ENCODE results near the gene SUN5.
A peak's percentile ranks its signal among the peaks of the same experiment; 100 is the strongest.

Gene SUN5

DNA sequence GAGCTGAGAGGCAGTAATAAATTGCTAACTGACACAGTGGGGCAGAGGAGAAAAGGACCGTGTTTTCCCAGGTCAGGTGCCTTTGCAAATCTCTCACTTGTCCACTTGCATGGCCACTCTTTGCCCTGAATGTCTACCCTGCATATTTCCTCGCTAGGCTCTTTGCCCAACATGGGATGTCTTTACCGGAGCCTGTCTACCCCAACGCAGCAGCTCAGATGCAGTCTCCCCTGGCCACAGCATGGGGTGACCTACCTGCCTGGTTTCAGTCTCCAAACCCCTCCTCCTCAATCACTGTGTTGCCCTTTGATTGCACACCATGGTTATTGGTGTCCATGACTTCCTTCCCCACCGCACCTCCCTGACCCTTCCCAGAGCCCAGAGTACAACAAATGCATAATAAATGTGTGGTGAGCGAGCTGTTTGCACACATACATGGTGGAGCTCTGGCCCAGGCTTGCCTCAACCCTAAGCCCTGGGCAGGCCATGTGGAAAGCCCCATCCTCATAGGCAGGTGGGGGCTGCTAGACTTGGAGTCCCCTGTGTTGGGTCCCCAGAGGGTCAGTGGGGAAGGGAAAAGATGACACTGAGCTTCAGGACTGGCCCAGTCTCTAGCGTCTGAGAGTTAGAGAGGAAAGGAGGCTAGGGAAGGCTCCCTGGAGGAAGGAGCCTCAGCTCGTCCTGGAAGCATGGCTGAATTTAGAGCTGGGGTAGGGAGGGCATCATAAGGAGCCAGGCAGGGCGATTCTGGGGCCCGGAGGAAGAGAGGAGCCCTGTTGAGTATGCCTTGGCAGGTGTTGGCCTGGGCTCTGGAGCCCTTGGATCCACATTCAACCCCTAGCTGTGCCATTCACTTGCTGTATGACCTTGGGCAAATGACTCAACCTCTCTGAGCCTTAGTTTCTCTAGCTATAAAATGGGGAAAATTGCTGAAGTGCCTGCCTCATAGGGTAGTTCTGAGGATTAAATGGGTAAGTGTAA lies 22.8 kb upstream of the SUN5 start:
- no peak for DNase-seq

DNA sequence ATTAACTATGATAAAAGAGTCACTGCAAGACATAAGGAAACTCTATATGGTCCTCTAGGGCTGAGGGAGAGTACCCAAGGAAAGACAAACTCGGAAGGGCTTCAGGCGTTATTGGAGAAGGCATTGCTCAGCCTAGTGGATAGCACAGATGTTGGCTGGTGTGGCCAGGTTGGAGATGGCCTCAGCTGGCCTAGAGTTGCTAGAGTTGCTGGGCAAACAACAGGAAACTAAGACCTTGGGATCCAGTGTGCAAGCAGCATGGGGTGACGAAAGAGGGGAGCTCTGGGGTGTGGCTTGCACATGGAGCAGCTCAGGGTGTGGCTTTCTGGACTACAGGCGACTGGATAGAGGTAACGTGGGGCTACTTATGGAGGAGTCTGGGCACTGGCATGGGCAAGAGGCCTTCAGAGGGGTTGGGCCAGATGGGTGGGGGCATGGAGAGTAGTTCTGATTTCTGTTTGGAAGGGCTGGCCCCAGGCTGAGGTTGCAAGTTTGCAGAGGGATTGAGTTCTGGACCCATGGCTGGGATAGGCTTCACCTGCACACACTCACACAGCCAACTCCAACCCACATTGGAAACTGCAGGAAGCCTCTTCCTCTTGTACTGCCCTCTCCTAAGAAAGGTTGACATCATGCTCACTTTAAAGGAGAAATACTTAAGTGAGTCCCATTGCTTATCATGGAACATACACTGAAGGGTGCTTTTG lies 22.0 kb upstream of the SUN5 start:
- no peak for DNase-seq

DNA sequence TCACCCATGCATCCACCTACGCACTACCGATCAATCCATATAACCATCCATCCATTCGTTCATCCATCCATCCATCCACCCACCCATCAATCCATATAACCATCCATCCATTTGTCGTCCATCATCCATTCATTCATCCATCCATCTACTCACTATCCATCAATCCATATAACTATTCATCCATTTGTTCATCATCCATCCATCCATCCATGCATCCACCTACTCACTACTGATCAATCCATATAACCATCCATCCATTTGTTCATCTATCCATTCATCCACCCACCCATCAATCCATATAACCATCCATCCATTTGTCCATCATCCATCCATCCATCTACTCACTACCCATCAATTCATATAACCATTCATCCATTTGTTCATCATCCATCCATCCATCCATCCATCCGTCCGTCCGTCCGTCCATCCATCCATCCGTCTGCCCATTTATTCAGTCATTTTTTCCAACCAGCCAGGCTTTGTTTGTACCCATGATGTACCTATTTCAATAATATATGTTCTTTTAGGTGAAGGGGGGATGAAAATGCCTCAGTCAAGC lies 21.2 kb upstream of the SUN5 start:
- DNase-seq, result no peak

DNA sequence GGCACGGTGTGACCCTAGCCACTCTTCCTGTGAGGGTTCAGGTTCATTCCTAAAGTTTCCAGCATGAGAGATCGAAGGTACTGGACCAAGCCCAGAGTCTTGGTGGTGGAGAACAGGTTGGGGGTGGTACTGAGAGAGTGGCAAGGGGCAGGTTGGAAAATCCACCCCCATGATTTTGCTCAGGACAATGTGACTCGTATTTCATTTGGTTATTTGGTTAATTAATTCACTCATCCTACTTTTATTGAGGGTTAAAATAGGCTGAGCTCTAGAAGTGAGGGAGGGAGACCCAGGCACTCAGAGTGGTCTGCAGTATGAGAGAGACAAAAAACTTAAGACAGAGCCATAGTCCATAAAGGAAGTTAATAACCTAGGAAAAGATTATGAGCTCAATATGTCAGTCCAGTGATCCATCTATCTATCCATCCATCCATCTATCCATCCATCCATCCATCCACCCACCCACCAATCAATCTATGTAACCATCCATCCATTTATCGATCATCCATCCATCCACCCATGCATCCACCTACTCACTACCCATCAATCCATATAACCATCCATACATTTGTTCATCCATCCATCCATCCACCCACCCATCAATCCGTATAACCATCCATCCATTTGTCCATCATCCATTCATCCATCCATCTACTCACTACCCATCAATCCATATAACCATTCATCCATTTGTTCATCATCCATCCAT lies 20.5 kb upstream of the SUN5 start:
- DNase-seq, result no peak

DNA sequence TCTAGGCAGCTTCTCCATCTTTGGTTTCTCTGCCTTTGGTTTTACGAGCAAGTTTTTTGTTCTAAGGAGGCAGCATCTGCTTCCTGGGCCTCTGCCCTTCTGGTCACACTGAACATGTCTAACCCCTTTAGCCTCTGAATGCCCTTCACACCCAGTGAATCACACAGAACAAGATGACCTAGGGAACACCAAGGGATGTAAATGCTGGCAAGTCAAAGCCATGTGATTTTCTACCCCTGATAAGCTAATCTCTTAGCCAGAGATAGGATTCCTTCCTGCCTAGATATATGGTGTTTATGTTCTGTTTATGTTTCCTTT lies 20.0 kb upstream of the SUN5 start:
- no peak for DNase-seq

DNA sequence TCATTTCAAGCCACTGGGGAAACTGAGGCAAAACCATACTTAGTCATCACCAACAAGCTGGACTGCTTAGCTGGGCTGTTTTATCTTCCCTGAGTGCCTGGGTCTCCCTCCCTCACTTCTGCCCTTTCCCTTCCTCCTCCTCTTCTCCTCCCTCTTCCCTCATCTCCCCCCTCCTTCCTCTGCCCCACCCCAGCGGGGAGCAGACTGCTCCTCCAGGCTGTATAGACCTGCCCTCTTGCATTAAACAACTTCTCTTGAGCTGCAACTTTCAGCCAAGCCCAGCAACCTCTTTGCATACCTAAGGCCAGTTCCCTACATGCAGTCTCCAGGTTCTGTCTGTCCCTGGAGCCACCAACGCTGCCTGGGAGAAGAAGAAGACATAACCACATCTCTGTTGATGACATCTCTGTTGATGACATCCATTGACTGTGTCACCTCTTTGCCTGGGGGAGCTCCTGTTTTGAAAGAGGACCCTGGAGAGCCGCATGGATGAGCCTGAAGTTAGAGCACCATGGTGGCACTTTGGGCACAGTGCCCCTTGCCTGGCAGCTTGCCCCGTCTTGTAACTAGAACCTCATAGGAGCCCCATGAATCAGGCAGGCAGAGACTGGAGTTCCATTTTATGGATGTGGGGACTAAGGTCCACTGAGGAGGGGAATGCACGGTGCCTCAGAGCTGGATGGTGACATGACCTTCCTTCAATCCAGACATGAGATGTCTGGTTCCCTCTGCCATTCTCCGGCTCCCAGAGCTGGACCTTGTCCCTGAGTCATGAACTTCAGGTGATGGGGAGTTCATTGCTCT lies 19.4 kb upstream of the SUN5 start:
- DNase-seq, result no peak

DNA sequence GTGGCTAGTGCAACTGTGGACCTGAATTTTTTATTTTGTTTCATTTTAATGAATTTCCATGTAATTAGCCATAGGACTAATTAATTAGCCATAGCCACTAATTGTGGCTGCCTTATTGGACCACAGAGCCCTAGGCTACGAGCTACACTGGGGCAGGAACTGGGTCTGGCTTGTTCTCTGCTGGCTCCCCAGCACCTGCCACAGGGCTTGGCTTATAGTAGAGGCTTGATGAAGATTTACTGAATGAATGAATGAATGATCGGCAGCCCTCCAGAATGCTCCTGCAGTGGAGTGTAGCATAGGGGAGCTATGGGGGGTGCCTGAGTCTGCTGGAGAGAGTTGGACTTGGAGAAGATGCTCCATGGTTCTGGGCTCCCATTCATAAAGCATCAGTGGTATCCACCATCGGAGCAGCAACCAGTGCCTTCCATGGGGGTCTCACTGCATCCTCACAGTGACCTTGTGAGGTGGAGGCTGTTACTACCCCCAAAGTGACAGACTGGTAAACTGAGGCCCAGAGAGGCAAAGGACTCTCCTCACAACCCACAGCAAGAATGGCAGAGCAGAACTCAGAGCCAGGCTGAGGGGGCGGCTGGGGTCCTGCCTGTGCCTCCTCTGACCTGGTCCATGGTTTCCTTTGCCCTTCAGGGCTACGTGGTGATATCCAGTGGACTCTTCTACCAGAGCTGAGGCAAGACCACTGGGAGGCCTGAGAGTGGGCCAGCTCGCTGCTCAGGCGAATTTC lies 18.6 kb upstream of the SUN5 start:
- DNase-seq, result no peak

DNA sequence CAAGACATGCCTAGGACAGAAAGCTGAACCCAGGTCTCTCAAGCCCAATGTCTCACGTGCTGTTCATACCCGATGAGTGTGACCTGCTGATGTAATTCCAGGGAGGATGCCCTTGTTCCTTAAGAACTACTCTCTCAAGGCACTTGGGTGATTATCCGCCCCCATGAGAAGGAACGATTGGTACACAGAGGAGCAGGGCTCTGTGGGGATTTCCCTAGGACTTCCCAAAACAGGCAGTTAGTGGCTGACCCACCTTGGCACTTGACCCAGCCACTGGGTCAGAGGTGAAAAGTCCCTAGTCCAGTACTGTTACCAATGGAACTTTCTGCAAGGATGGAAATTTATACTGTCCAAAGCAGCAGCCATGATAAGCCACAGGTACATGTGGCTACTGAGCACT lies 18.1 kb upstream of the SUN5 start:
- no peak for DNase-seq

DNA sequence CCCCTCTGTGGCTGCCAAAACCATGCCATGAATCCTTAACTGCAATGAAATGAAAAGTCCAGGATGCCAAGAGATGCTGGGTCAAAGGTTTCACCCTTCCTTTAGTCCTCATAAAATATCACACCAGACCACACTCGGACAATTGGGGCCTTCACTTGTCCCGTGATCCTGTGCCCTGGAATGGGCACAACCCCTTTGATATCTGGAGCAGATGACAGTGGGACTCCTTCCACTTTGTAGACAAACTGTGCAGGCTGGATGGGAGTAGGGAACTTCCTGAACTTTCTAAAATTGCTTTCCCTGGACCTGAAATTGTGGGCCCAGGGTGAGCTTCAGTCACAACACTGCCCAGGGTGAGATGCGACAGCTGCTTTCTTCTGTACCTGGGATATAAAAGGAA lies 17.6 kb upstream of the SUN5 start:
- no peak for DNase-seq

DNA sequence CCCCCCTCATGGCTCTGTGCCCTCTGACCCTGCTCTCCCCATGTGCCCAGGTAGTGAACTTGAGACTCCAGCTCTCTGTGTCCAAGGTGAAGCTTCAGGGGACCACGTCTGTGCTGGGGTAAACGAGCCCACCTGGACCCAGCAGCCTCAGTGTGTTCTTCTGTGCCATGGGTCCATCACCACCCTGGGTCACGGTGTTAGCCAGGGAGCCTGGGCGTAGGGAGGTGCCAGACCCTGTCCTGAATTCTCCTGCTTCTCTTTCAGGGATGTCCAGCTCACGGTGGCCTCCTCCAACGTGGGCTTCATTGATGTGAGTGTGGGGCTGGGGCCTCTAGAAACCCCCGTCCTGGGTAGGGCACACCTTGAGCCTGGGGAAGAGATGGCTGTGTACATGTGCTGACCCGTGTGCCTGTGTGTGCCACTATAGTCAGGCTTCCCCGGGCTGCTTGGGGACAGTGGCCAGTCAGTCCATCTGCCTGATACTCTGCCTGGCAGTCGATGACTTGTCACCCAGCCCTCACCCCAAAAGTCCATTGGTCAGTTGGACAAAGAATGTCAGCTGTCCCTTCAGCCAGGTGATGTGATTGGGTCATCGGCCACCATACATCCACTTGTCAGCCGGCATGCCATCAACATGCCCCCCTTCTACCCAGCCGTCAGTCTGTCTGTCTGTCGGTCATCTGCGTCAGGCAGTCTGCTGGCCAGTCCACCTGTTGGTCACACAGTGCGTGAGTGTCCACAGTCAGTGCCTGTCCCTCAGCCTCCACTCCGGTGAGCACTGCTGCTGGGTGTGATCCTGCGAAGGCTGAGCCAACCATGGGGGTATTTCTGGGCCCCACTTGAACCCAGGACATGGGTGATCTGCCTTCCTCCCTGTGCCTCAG lies 16.3 kb upstream of the SUN5 start:
- DNase-seq, result no peak

DNA sequence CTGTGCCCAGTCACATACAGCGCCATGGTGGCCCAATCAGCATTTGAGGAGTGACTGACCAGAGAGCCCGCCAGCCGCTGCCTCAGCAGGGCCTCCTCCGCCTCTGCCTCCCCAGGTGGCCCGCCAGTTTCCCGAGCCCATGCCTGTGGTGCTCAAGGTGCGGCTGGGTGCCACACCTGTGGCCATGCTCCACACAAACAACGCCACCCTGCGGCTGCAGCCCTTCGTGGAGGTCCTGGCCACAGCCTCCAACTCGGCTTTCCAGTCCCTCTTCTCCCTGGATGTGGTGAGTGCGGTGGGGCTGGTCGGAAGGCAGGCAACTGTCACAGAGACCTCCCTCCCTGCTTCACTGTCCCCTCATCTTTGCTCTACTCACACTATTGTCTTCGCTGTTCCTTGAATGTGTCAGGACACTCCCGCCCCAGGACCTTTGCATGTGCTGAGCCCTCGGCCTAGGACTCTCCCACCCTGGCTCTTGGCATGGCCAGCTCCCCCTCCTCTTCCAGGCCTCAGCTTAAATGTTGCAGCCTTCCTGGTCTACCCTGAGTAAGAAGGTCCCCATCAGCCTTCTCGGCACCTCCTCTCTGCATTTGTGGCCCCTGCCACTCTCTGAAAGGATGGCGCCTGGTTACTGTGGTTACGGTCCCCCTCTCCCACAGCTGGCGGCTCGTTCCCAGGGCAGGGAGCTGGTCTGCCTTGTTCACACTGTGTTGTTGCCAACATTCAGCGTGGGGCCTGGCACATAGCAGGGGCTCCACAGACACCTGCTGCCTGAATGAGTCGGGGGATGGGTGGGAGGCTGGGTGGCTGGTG lies 15.4 kb upstream of the SUN5 start:
- DNase-seq, result no peak

DNA sequence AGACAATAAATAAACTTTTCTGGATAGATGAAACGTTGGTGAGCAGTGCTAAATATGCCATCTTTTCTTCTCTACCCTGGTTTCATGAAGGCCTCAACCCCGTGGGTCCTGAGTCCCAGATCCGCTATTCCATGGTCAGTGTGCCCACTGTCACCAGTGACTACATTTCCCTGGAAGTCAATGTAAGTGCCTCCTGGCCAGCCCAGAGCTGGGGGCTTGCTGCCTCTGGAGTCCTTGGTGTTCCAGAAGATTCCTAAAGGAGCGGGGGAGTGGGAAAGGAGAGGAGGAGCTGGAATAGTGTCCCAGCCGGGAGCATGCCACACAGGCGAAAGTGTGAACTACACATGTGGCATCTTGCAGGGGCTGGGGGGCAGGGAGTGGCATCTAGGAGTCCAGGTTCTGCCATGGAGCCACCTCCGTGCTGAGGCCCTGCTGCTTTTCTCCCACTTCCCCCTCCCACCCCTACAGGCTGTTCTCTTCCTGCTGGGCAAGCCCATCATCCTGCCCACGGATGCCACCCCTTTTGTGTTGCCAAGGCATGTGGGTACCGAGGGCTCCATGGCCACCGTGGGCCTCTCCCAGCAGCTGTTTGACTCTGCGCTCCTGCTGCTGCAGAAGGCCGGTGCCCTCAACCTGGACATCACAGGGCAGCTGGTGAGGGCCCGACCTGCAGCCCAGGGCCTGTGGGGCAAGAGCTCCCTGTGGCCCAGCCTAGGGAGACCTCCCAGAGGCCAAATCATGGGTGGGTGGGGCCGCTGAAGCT lies 14.1 kb upstream of the SUN5 start:
- no peak for DNase-seq

DNA sequence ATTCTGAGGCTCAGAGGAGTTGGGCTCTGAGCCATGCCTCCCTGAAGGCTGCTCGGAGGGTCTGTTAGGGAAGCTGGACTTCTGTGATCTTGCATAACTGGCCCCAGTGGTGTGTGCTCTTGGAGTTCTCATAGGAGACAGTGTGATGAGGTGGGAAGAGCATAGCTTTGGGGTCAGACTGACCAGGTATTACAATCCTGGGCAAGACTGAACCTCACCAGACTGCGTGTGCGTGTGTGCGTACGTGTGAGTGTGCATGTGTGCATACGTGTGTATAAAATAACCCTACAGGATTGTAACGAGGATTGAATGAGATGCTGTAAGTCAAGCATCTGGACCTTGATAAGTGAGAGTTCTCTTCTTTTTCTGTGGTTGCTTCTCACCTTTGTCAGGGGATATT lies 13.3 kb upstream of the SUN5 start:
- DNase-seq, result no peak

DNA sequence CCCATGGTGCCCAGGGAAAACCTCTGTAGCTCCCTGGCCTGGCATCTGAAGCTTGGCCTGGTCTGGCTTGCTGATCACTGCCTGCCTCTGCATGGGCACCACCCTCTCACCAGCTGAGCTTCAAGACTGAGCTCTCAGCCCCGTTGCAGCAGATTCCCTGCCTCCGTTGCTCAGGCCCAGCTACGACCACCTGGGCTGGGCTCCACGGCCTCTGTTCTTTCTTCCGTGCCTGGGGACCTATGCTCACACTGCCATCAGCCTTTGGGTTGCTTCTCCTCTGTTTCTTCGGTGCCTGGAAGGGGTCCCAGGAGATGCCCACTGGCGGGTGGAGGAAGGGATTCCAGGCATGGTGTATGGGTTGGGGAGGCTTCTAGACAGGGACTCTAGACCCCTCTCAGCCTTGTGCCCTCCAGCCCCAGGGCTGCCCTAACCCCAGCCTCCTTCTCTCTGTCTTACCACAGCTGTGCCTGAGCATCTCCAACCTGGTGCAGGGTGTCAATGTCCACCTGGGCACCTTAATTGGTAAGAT lies 12.4 kb upstream of the SUN5 start:
- no peak for DNase-seq

DNA sequence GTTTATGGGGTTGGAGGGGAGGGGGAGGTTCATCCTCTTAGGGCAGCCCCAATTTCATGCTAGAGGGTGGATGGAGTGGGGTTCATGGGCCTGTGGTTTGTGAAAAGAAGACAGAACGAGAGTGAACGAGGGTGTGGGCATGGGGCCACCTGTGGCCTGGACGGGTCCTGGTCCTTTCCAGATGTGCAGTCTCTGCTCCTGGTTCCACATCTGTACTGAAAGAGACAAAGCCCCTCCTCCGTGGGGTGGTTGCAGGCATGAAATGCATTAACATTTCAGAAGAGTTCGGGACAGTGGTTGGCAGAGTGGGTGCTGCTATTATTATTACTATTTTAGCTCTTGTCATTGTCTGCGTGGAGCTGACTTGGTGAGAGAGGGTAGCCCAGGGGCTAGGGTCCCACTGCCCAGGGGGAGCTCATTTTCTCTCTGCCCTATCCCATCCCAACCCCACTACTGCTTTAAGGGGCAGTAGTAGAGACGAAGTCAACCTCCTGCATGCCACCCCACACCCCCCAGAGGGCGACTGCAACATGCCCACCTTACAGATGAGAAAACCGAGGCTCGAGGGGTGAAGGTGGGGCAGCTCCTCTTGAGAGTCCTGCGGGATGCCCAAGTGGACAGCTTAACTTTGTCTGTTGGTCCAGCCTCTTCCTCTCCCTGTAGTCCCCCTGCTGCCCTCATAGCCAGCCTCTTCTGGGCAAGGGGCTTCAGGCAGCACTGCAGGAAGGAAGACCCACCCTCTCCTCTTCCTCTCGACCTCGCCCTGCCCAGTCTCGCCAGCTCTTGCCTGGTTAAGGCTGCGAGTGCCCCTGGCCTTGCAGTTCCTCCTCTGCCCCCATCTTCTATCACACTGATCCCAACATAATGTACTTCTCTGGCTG lies 11.7 kb upstream of the SUN5 start:
- no peak for DNase-seq

DNA sequence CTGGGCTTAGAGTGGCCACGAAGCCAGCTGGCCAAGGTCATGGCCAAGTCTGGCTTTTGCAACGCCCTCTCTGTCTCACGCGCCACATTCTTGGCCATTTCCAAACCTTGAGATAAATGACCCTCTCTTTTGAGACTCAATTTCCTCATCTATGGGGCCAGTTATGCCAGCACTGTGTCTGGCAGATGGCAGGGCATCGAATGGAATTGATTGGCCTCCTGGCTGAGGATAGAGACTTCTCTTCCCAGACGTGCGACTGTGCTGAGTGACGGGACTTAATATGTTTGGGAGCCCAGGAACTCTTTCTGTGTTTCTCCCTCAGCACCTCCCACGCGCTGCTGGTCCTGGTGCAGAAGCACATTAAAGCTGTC lies 10.9 kb upstream of the SUN5 start:
- no peak for DNase-seq

DNA sequence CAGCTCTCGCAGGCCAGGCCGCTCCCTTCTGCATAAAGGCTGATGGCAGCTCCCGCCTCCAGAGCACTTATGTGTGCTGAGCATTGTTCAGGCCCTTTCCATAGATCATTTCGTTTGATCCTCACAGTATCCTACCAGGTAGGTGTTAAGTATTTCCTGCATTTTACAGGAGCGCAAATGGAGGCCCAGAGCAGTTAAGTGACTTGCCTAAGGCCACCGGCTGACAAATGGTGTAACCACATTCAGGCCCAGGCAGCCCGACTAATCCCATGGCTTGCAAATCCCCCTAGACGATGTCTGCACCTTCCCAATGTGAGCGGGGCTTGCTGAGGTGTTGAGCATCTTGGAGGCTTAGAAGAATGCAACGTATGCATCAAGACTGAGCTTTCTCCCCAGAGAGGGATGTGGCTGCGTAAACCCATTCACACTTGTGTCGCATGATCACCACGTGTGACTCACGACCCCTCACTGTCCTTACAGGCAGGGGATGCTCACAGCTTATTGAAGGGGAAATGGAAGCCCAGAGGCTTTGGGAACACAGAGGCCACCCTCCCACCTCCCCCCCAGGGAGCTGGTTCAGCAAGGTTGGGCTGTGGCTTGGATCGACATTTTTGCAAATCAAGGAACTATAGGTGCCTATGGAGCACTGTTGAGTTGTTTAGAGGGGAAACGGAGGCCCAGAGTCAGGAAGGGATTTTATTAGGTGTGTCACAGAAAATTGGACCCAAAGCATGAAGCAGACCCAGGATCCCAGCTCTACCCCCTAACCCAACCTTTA lies 10.3 kb upstream of the SUN5 start:
- peak; percentile 84 for DNase-seq

Data from islet precursor cell (in vitro differentiated cells).